Activated CD8-positive, alpha-beta memory T cell treated with anti-CD3 and anti-CD28 coated beads, Interleukin-2, amount 50 U/mL, for 48 hours (primary cell): ENCODE results near the gene DPM1.

Experiments used
- DNase-seq: peaks from one replicate; pipeline ENCODE4 v3.0.0-alpha.2; 2020

The DPM1 gene

GRCh38 chr20:50892394-50892793 lies 65.9 kb downstream of the DPM1 start:
- peak; percentile 38 for DNase-seq

GRCh38 chr20:50891138-50891537 lies 67.2 kb downstream of the DPM1 start:
- DNase-seq, result peak; percentile 56

- peak; percentile 12 for DNase-seq
Observed at GRCh38 chr20:50887576-50887975, 70.8 kb downstream of the DPM1 start.

GRCh38 chr20:50886184-50886790 lies 72.0 kb downstream of the DPM1 start:
- DNase-seq, result no peak

GRCh38 chr20:50885781-50886180 lies 72.6 kb downstream of the DPM1 start:
- DNase-seq, result no peak

- DNase-seq, result no peak
Observed at GRCh38 chr20:50885068-50885467, 73.3 kb downstream of the DPM1 start.
